Osteocyte (in vitro differentiated cells): ENCODE results near the gene POP7. TPM values are rescaled to one million over a fixed set of nuclear protein-coding genes. Genes with fewer than 3 reads are reported as not detected.
"Not testable (repeated sequence)": the region's sequence is repeated elsewhere in the genome, so short reads cannot be mapped to it uniquely, and the experiment has no call there.

ENCODE experiments used
- DNase-seq: peaks from one replicate; pipeline ENCODE4 v3.0.0; 2021; ENCODE audit warnings: mixed read lengths; ENCODE audit not compliant: unreplicated experiment; ENCODE audit errors: extremely low spot score
- H3K27ac Mint-ChIP-seq: one replicate; pipeline ENCODE4 v1.8.0; 2021; ENCODE audit warnings: mild to moderate bottlenecking, mixed read lengths; ENCODE audit not compliant: unreplicated experiment
- H3K27me3 Mint-ChIP-seq: one replicate; pipeline ENCODE4 v1.8.0; 2021; ENCODE audit warnings: mixed read lengths; ENCODE audit not compliant: unreplicated experiment
- H3K36me3 Mint-ChIP-seq: one replicate; pipeline ENCODE4 v1.8.0; 2021; ENCODE audit warnings: mixed read lengths; ENCODE audit not compliant: unreplicated experiment
- H3K4me1 Mint-ChIP-seq: one replicate; pipeline ENCODE4 v1.8.0; 2021; ENCODE audit warnings: mixed read lengths; ENCODE audit not compliant: unreplicated experiment
- H3K4me3 Mint-ChIP-seq: one replicate; pipeline ENCODE4 v1.8.0; 2021; ENCODE audit warnings: mild to moderate bottlenecking, moderate library complexity, mixed read lengths; ENCODE audit not compliant: unreplicated experiment
- H3K9me3 Mint-ChIP-seq: one replicate; pipeline ENCODE4 v1.8.0; 2021; ENCODE audit warnings: mixed read lengths; ENCODE audit not compliant: unreplicated experiment
- CTCF ChIP-seq: fragments of 200-600 bp; sonication (generic); IDR thresholded peaks from 2 replicates; pipeline ENCODE4 v1.5.0; 2021; ENCODE audit warnings: antibody characterized with exemption, mild to moderate bottlenecking, moderate library complexity
- long read RNA-seq: library from polyadenylated mRNA; unstranded; transcript quantifications from one replicate; pipeline ENCODE4 v2.0.0, GENCODE V29; 2021
- total RNA-seq: library from RNA; stranded (reverse); gene quantifications from 2 replicates; pipeline ENCODE4 v1.2.1, GENCODE V29; 2021

POP7 gene
- 19.3 and 26.3 TPM in 2 replicates for total RNA-seq
- long read RNA-seq, transcript POP7-201 (2 exons, 927 nt): major isoform, 15 of 15 reads
- long read RNA-seq, partial matches to known transcripts: 0 of 15 reads
- long read RNA-seq, other reads (novel, unspliced or antisense): 0 of 15 reads

- peak; percentile 100 for DNase-seq
- H3K9me3 Mint-ChIP-seq: no peaks in the 10 kb centered on the region
- H3K27ac Mint-ChIP-seq: peak within 1 kb of the TSS; percentile 83
- TF ChIP-seq CTCF: no peak
- peak within 1 kb of the TSS; percentile 96 for H3K4me3 Mint-ChIP-seq
- H3K27me3 Mint-ChIP-seq: peaks cover 6% of the 10 kb centered on the region
- H3K4me1 Mint-ChIP-seq: peaks cover 16% of the 10 kb centered on the region
- peaks cover 1% of the 10 kb centered on the region for H3K36me3 Mint-ChIP-seq
Measured at GRCh38 chr7:100705753-100706671, at the start of gene POP7. Gene POP7 (plus strand): TSS chr7:100706121. CDS start chr7:100706831, 710 bp downstream.

GRCh38 chr7:100662194-100662776 lies 43.6 kb upstream of the POP7 start:
- peaks cover 19% of the 10 kb centered on the region for H3K27me3 Mint-ChIP-seq
- not testable (repeated sequence) for H3K4me3 Mint-ChIP-seq, H3K36me3 Mint-ChIP-seq, DNase-seq, H3K4me1 Mint-ChIP-seq, H3K9me3 Mint-ChIP-seq, H3K27ac Mint-ChIP-seq

- H3K9me3 Mint-ChIP-seq: no peaks in the 10 kb centered on the region
- no peak overlapping the region for H3K27ac Mint-ChIP-seq
- H3K4me3 Mint-ChIP-seq: no peak overlapping the region
- peaks cover 28% of the 10 kb centered on the region for H3K27me3 Mint-ChIP-seq
- H3K36me3 Mint-ChIP-seq: no peaks in the 10 kb centered on the region
- DNase-seq: no peak
- no peak for TF ChIP-seq CTCF
- no peaks in the 10 kb centered on the region for H3K4me1 Mint-ChIP-seq
Measured at GRCh38 chr7:100665168-100665726, 40.7 kb upstream of the POP7 start.

DNA sequence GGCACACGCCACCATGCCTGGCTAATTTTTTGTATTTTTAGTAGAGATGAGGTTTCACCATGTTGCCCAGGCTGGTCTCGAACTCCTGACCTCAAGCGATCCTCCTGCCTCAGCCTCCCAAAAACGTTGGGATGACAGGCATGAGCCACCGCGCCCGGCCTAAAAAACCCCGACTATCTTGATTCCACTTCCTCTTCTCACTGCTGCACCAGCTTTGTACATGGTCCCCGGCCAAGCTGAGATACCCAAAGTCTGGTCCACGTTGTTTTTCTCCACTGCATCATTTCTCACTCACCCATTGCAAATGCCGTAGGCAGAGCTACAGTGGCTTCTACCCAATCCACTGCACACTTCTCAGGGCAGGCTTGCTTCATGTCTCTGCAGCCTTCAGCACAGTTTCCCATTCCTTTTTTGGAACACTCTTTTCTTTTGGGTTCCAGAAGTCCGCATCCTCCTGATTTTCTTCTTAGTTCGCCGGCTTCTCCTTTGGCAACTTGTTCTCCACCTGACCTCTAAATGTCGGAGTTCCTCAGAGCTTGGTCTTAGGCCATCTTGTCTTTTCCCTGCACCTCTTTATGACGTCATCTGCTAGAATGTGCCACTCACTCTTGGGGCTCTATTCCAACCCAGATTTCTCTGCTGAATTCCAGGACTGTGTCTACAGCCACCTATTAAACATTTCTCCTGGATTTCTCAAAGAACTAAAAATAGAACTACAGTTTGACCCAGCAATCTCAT lies 38.4 kb upstream of the POP7 start:
- H3K27me3 Mint-ChIP-seq: peaks cover 30% of the 10 kb centered on the region
- H3K27ac Mint-ChIP-seq: no peak overlapping the region
- DNase-seq: no peak
- H3K4me3 Mint-ChIP-seq: no peak overlapping the region
- H3K4me1 Mint-ChIP-seq: peaks cover 1% of the 10 kb centered on the region
- H3K36me3 Mint-ChIP-seq: no peaks in the 10 kb centered on the region
- no peaks in the 10 kb centered on the region for H3K9me3 Mint-ChIP-seq
- no peak for TF ChIP-seq CTCF

DNA sequence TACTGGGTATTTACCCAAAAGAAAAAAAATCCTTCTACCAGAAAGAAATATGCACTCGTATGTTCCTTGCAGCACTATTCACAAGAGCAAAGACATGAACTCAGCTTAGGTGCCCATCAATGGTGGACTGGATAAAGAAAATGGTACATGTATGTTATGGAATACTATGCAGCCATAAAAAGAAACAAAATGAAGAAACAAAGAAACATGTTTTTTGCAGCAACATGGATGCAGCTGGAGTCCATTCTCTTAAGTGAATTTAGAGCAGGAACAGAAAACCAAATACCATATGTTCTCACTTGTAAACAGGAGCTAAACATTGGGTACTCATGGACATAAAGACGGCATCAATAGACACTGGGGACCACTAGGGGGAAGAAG lies 37.9 kb upstream of the POP7 start:
- Mint-ChIP-seq H3K4me1 (peaks cover 4% of the 10 kb centered on the region), H3K27me3 (peaks cover 30% of the 10 kb centered on the region), H3K36me3 (no peaks in the 10 kb centered on the region), H3K9me3 (no peaks in the 10 kb centered on the region), H3K4me3 (no peak overlapping the region), H3K27ac (no peak overlapping the region)
- no peak for TF ChIP-seq CTCF
- DNase-seq: no peak

- H3K27ac Mint-ChIP-seq, H3K36me3 Mint-ChIP-seq, H3K4me3 Mint-ChIP-seq, H3K4me1 Mint-ChIP-seq, H3K9me3 Mint-ChIP-seq, DNase-seq: not testable (repeated sequence)
- H3K27me3 Mint-ChIP-seq: peaks cover 30% of the 10 kb centered on the region
Measured at GRCh38 chr7:100669106-100669505, 36.8 kb upstream of the POP7 start.
